Peyer's patch (tissue), 4 donors: Measurements from ENCODE around the gene PCAT6.

Experiments used
- POLR2A ChIP-seq, 2 donors: fragments of 450-650 bp; IDR thresholded peaks; one replicate each; pipeline ENCODE4 v1.5.1; 2017; ENCODE audit warnings: antibody characterized with exemption in 2 of 2, mild to moderate bottlenecking in 2 of 2, moderate library complexity in 2 of 2
- TF ChIP-seq, protein P1 (sequence below), 6 experiments: fragments of 450-650 bp in 4 of 6; fragments of 200-600 bp in 2 of 6; sonication (generic) in 1 of 6; IDR thresholded peaks; one replicate each; pipeline ENCODE4 v1.5.1; 2017 to 2019; ENCODE audit warnings: antibody characterized with exemption in 6 of 6, mild to moderate bottlenecking in 3 of 6, moderate library complexity in 1 of 6

DNA sequence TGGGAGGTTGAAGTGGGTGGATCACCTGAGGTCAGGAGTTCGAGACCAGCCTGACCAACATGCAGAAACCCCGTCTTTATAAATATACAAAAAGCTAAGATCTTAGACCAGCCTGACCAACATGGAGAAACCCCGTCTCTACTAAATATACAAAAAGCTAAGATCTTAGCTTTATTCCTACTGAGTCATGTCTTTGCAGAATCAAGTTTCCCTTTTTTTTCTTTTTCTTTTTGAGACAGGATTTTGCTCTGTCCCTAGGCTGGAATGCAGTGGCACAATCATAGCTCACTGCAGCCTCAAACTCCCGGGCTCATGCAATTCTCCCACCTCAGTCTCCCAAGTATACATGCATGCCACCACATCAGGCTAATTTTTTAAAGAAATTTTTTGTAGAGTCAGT, 23.9 kb upstream of the PCAT6 start:
- TF ChIP-seq, protein P1, sequence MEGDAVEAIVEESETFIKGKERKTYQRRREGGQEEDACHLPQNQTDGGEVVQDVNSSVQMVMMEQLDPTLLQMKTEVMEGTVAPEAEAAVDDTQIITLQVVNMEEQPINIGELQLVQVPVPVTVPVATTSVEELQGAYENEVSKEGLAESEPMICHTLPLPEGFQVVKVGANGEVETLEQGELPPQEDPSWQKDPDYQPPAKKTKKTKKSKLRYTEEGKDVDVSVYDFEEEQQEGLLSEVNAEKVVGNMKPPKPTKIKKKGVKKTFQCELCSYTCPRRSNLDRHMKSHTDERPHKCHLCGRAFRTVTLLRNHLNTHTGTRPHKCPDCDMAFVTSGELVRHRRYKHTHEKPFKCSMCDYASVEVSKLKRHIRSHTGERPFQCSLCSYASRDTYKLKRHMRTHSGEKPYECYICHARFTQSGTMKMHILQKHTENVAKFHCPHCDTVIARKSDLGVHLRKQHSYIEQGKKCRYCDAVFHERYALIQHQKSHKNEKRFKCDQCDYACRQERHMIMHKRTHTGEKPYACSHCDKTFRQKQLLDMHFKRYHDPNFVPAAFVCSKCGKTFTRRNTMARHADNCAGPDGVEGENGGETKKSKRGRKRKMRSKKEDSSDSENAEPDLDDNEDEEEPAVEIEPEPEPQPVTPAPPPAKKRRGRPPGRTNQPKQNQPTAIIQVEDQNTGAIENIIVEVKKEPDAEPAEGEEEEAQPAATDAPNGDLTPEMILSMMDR (IDR thresholded peaks at IDR 0.05), result no peak
- TF ChIP-seq POLR2A (IDR thresholded peaks at IDR 0.05), result no peak
